CD14-positive monocyte (primary cell): Measurements from ENCODE around the gene ATP6AP1. TPM values are rescaled to one million over a fixed set of nuclear protein-coding genes. Genes with fewer than 3 reads are reported as not detected.

Experiments
- DNase-seq, 3 donors: peaks; one replicate each; pipeline ENCODE4 v3.0.0-alpha.2; 2011 to 2022
- H2AFZ ChIP-seq: 2 replicates; pipeline ENCODE4 v1.6.0; 2012; ENCODE audit warnings: mild to moderate bottlenecking, low read depth, low read length, inconsistent platforms; ENCODE audit not compliant: insufficient read depth, poor library complexity, severe bottlenecking
- H3K27ac ChIP-seq, 2 donors: 1 replicate in 1 of 2; 2 replicates in 1 of 2; pipeline ENCODE4 v1.5.1; 2012 to 2013; ENCODE audit warnings: low read length in 2 of 2, control low read depth in 1 of 2, inconsistent platforms in 1 of 2, low read depth in 1 of 2, mild to moderate bottlenecking in 1 of 2
- H3K27me3 ChIP-seq, 2 donors: one replicate each; pipeline versions ENCODE4 v1.6.0 to v1.6.1; 2011 to 2013; ENCODE audit warnings: low read length in 2 of 2; ENCODE audit not compliant: control insufficient read depth in 2 of 2, insufficient read depth in 2 of 2
- H3K36me3 ChIP-seq, 2 donors: replicated peaks in 1 of 2; 1 replicate in 1 of 2; 2 replicates in 1 of 2; pipeline versions ENCODE4 v1.5.1 to v1.6.1; 2012 to 2013; ENCODE audit warnings: low read length in 2 of 2, control low read depth in 1 of 2, inconsistent platforms in 1 of 2, mild to moderate bottlenecking in 1 of 2; ENCODE audit not compliant: insufficient read depth in 2 of 2, control insufficient read depth in 1 of 2
- H3K4me1 ChIP-seq, 2 donors: 1 replicate in 1 of 2; 2 replicates in 1 of 2; pipeline versions ENCODE4 v1.5.1 to v1.6.1; 2012 to 2013; ENCODE audit warnings: low read length in 2 of 2, control low read depth in 1 of 2, inconsistent platforms in 1 of 2, mild to moderate bottlenecking in 1 of 2, moderate library complexity in 1 of 2; ENCODE audit not compliant: insufficient read depth in 2 of 2, control insufficient read depth in 1 of 2
- H3K4me2 ChIP-seq: replicated peaks from 2 replicates; pipeline ENCODE3; 2012; ENCODE audit warnings: low read length, moderate library complexity, mild to moderate bottlenecking; ENCODE audit not compliant: poor library complexity, severe bottlenecking; ENCODE audit errors: extremely low read depth
- H3K4me3 ChIP-seq, 3 experiments: fragments of 200-600 bp in 1 of 3; sonication (generic) in 1 of 3; replicated peaks in 1 of 3; 1 replicate in 2 of 3; 2 replicates in 1 of 3; pipeline ENCODE4 v1.5.1; 2011 to 2013; ENCODE audit warnings: low read length in 3 of 3, mild to moderate bottlenecking in 3 of 3, control low read depth in 2 of 3, low read depth in 2 of 3, inconsistent platforms in 1 of 3, moderate library complexity in 1 of 3
- H3K79me2 ChIP-seq: 2 replicates; pipeline ENCODE4 v1.6.0; 2012; ENCODE audit warnings: mild to moderate bottlenecking, control low read depth, inconsistent platforms, low read length, moderate library complexity; ENCODE audit not compliant: insufficient read depth
- H3K9ac ChIP-seq: 2 replicates; pipeline ENCODE4 v1.6.0; 2017; ENCODE audit warnings: low read length, mild to moderate bottlenecking; ENCODE audit not compliant: insufficient read depth, poor library complexity, severe bottlenecking
- H3K9me3 ChIP-seq, 2 donors: replicated peaks in 1 of 2; 1 replicate in 1 of 2; 2 replicates in 1 of 2; pipeline versions ENCODE4 v1.5.1 to v1.6.1; 2012 to 2013; ENCODE audit warnings: low read length in 2 of 2, control low read depth in 1 of 2; ENCODE audit not compliant: control insufficient read depth in 1 of 2, insufficient read depth in 1 of 2
- H4K20me1 ChIP-seq: 2 replicates; pipeline ENCODE4 v1.6.0; 2012; ENCODE audit warnings: mild to moderate bottlenecking, low read length, control low read depth, moderate library complexity; ENCODE audit not compliant: insufficient read depth
- H3K27ac Mint-ChIP-seq, 7 donors: one replicate each; pipeline ENCODE4 v1.8.0; 2020; ENCODE audit warnings: mild to moderate bottlenecking in 7 of 7, mixed read lengths in 7 of 7, moderate library complexity in 6 of 7, inconsistent platforms in 2 of 7
- H3K27me3 Mint-ChIP-seq, 3 donors: one replicate each; pipeline ENCODE4 v1.8.0; 2021 to 2022; ENCODE audit warnings: low read depth in 3 of 3, mild to moderate bottlenecking in 3 of 3, mixed read lengths in 3 of 3, moderate library complexity in 3 of 3, inconsistent platforms in 1 of 3
- H3K36me3 Mint-ChIP-seq, 2 donors: one replicate each; pipeline ENCODE4 v1.8.0; 2020; ENCODE audit warnings: mixed read lengths in 2 of 2, inconsistent platforms in 1 of 2, mild to moderate bottlenecking in 1 of 2
- H3K4me1 Mint-ChIP-seq: one replicate; pipeline ENCODE4 v1.8.0; 2020; ENCODE audit warnings: mild to moderate bottlenecking, mixed read lengths
- H3K4me3 Mint-ChIP-seq, 2 donors: one replicate each; pipeline ENCODE4 v1.8.0; 2020; ENCODE audit warnings: mild to moderate bottlenecking in 2 of 2, mixed read lengths in 2 of 2, moderate library complexity in 1 of 2
- H3K9me3 Mint-ChIP-seq, 7 donors: one replicate each; pipeline ENCODE4 v1.8.0; 2020 to 2022; ENCODE audit warnings: mixed read lengths in 7 of 7, mild to moderate bottlenecking in 6 of 7, moderate library complexity in 6 of 7, inconsistent platforms in 2 of 7
- CTCF ChIP-seq: fragments of 200-600 bp; IDR thresholded peaks from one replicate; pipeline ENCODE4 v1.8.0; 2022; ENCODE audit warnings: antibody characterized with exemption, mild to moderate bottlenecking
- WGBS: methylation state at CpG from one replicate; pipeline ENCODE4 v1.1.5; 2013; ENCODE audit warnings: missing lambda C conversion rate; ENCODE audit not compliant: insufficient coverage; 5-methylcytosine and 5-hydroxymethylcytosine counted together
- intact Hi-C, 2 donors: fragments of 100-400 bp; cut with micrococcal nuclease; formaldehyde crosslinking; loops; one replicate each; pipeline versions ENCODE4 v1.15.0 to v1.15.1; 2023
- polyA plus RNA-seq, 3 donors: library from polyadenylated mRNA; depleted of rRNA in 1 of 3; unstranded in 2 of 3; stranded (reverse) in 1 of 3; fragments of 300-500 nt in 2 of 3; fragments of >200 nt in 1 of 3; fragmentation: Illumina TruSeq in 2 of 3; gene quantifications; 1 replicate in 2 of 3; 2 replicates in 1 of 3; pipeline ENCODE4 v1.2.3, GENCODE V29; 2012 to 2021

Gene ATP6AP1
- polyA plus RNA-seq, 3 donors: 116 to 178 (median 145) TPM

GRCh38 chrX:154430916-154431315 lies 2.4 kb downstream of the ATP6AP1 start:
- Histone ChIP-seq H3K27ac (peak overlapping the region; percentile 78 to 92), H3K36me3 (peaks cover 35 to 39% of the 10 kb centered on the region in 2 donors), H2AFZ (no peak overlapping the region), H3K27me3 (no peaks in the 10 kb centered on the region), H3K4me2 (peak overlapping the region; percentile 82), H3K9ac (peak overlapping the region; percentile 55), H4K20me1 (no peaks in the 10 kb centered on the region), H3K4me3 (peak overlapping the region in 2 of 3 experiments; percentile 24 to 87), H3K4me1 (peaks cover 47 to 55% of the 10 kb centered on the region in 2 donors), H3K9me3 (no peaks in the 10 kb centered on the region), H3K79me2 (peaks cover 43% of the 10 kb centered on the region)
- peak overlapping the region; percentile 90 to 99 (median 95) for H3K27ac Mint-ChIP-seq
- H3K4me3 Mint-ChIP-seq: peak overlapping the region; percentile 74 to 91
- WGBS: 0% methylated on average over 4 of the region's 7 CpGs
- H3K4me1 Mint-ChIP-seq: peaks cover 45% of the 10 kb centered on the region
- peaks cover 0 to 11% (median 2%) of the 10 kb centered on the region in 3 donors for H3K27me3 Mint-ChIP-seq
- peaks cover 33 to 37% of the 10 kb centered on the region in 2 donors for H3K36me3 Mint-ChIP-seq
- peaks cover 0 to 22% (median 5%) of the 10 kb centered on the region in 7 donors for H3K9me3 Mint-ChIP-seq
- intact Hi-C loops: no loop called here
- no peak for TF ChIP-seq CTCF
- DNase-seq: peak; percentile 49 to 89 (median 60)

GRCh38 chrX:154431341-154431740 lies 2.9 kb downstream of the ATP6AP1 start:
- peaks cover 37 to 41% of the 10 kb centered on the region in 2 donors for H3K36me3 ChIP-seq
- Mint-ChIP-seq H3K27ac (peak overlapping the region; percentile 90 to 99 (median 95)), H3K4me1 (peaks cover 50% of the 10 kb centered on the region), H3K4me3 (peak overlapping the region; percentile 74 to 91), H3K27me3 (peaks cover 0 to 11% (median 2%) of the 10 kb centered on the region in 3 donors), H3K36me3 (peaks cover 37 to 39% of the 10 kb centered on the region in 2 donors), H3K9me3 (peaks cover 0 to 24% (median 8%) of the 10 kb centered on the region in 7 donors)
- peaks cover 43% of the 10 kb centered on the region for H3K79me2 ChIP-seq
- H3K9me3 ChIP-seq: no peaks in the 10 kb centered on the region
- H3K27me3 ChIP-seq: no peaks in the 10 kb centered on the region
- peak overlapping the region; percentile 55 for H3K9ac ChIP-seq
- peaks cover 51 to 59% of the 10 kb centered on the region in 2 donors for H3K4me1 ChIP-seq
- intact Hi-C loops: no loop called here
- H3K4me2 ChIP-seq: peak overlapping the region; percentile 82
- H3K4me3 ChIP-seq: peak overlapping the region in 2 of 3 experiments; percentile 24 to 87
- H2AFZ ChIP-seq: no peak overlapping the region
- no peak for TF ChIP-seq CTCF
- no peaks in the 10 kb centered on the region for H4K20me1 ChIP-seq
- peak overlapping the region; percentile 78 to 92 for H3K27ac ChIP-seq
- WGBS: no CpG with 5 or more reads among the region's 5 CpGs
- DNase-seq: peak; percentile 58 to 83 (median 77)
